NB4 (cell line): ENCODE data around the gene ZNF516.

Source experiments
- DNase-seq: peaks from one replicate; pipeline ENCODE4 v3.0.0; 2010; ENCODE audit warnings: low read depth
- H3K4me3 ChIP-seq: one replicate; pipeline ENCODE4 v1.5.1; 2011; ENCODE audit warnings: mild to moderate bottlenecking, low read depth, low read length, moderate library complexity
- CTCF ChIP-seq: IDR thresholded peaks from one replicate; pipeline ENCODE4 v1.5.1; 2012; ENCODE audit warnings: low read depth, low read length
- MAX ChIP-seq: IDR thresholded peaks from 2 replicates; pipeline ENCODE4 v1.6.1; 2011; ENCODE audit warnings: low read depth, low read length
- MYC ChIP-seq: IDR thresholded peaks from 2 replicates; pipeline ENCODE4 v1.6.1; 2011; ENCODE audit warnings: low read depth, low read length
- POLR2A ChIP-seq: IDR thresholded peaks from 2 replicates; pipeline ENCODE4 v1.6.1; 2011; ENCODE audit warnings: mild to moderate bottlenecking; ENCODE audit not compliant: insufficient read length; ENCODE audit errors: extremely low read depth

The ZNF516 gene

GRCh38 chr18:76314496-76314895 is 180.5 kb downstream of the ZNF516 start:
- DNase-seq: no peak
- no peak for TF ChIP-seq CTCF
- TF ChIP-seq MAX: no peak
- TF ChIP-seq MYC: no peak
- TF ChIP-seq POLR2A: no peak
- no peak overlapping the region for H3K4me3 ChIP-seq

- DNase-seq: no peak
- no peak for TF ChIP-seq POLR2A
- TF ChIP-seq MAX: no peak
- TF ChIP-seq CTCF: no peak
- TF ChIP-seq MYC: no peak
- H3K4me3 ChIP-seq: no peak overlapping the region
These were observed 181.0 kb downstream of the ZNF516 start for GRCh38 chr18:76314015-76314414.
